GM18517 (cell line): Measurements from ENCODE around the gene UBASH3B.
"Not testable (repeated sequence)": the region's sequence is repeated elsewhere in the genome, so short reads cannot be mapped to it uniquely, and the experiment has no call there.

ENCODE experiments used
- ATAC-seq: cut with Tn5 transposase; IDR thresholded peaks from one replicate; pipeline ENCODE4 v1.9.1; 2021; ENCODE audit warnings: mild to moderate bottlenecking, moderate library complexity; ENCODE audit not compliant: unreplicated experiment

UBASH3B gene

GRCh38 chr11:122804796-122805195 lies 149.3 kb downstream of the UBASH3B start:
- ATAC-seq: no peak

- no peak for ATAC-seq
These were observed 152.4 kb downstream of the UBASH3B start for GRCh38 chr11:122807731-122808477.

GRCh38 chr11:122808478-122808869 lies 153.0 kb downstream of the UBASH3B start:
- ATAC-seq: peak; percentile 74

DNA sequence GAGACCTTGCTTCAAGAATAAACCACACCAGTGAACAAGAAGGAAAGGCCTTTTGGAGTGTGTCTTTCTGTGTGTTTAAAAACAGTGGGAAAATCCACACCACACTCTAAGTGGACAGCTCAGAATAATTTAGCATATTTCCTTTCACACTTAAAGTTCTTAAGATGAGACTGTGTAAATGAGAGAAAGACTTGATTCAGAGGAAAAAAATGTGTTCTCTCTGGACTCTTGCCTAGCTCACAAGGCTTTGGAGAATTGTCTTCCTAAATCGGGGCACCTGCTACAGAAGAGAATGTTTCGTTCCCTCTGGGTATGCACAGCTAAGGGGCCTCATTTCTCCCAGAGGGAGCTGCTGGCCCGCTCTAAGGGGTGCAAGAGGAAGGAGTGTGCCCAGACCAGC lies 154.3 kb downstream of the UBASH3B start:
- no peak for ATAC-seq

- no peak for ATAC-seq
These were observed 156.2 kb downstream of the UBASH3B start for GRCh38 chr11:122811721-122812120.

- ATAC-seq: no peak
These were observed 157.1 kb downstream of the UBASH3B start for GRCh38 chr11:122812638-122813037.

DNA sequence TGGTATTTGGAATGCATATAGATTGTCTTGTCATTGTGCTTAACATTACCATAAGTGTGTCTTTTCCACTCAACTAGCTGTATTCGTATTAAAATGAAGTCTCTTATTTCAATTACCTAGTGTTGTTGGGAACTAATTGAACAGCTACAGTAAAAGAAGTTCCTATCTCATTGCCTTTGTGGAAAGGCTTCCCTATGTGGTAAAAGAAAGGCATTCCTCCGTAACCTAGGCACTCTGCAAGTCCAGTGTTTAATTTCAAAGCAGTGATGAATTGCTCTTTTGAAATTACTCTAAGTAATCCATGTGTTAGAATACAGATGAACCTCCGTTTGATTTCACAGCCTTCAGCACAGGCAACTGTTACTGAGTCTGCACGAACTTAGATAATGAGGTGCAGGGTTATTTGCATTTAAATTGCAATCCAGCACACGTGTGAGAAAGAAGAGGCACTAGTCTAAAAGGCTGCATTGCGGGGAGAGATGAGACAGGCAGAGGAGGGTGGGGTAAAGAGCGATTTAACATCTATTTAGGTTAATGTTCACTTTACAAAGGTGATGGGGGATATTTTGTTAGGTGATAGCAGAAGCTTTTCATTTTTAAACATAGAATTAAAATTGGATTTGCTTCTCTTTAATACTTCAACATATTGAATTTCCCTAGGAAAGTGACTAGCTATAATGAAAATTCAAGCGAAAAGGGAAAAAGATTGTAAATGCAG lies 157.8 kb downstream of the UBASH3B start:
- no peak for ATAC-seq

GRCh38 chr11:122813894-122814270 lies 158.4 kb downstream of the UBASH3B start:
- no peak for ATAC-seq

DNA sequence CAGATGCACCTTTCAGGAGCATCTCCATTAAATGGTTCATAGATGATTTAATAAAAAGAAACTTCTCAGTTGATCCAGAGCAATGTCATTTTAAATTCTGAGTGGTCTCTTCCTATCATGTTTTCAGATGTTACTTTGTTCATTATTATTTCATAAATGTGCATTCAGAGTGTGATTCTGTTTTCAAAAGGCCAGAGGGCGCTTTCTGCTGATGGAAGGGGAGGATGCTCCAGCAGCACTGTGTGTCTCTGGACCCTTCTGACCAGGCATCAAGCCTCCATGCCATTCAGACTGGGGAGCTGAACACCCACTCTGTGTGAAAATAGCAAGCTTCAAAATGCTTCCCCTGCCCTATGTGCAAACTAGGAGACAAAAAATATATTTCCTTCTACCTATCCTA lies 158.9 kb downstream of the UBASH3B start:
- ATAC-seq: no peak

DNA sequence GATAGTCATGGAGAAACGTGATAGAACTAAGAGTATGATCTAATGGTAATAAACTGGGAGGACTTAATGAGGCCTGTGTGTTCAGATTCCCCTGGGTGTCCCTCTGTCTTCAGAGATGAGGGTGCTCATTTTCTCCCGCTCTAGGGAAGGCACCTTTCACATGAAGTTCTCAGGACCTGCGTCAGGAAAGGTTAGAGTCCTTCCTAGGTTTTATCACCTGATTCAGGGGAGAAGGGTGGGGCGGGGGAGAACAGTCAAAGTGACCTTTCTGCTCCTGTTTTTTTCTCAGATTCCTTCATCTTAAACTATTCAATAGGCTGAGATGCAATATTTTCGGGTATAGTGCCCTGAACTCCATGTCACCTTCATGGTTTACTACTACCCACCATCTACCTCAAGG lies 160.4 kb downstream of the UBASH3B start:
- no peak for ATAC-seq

DNA sequence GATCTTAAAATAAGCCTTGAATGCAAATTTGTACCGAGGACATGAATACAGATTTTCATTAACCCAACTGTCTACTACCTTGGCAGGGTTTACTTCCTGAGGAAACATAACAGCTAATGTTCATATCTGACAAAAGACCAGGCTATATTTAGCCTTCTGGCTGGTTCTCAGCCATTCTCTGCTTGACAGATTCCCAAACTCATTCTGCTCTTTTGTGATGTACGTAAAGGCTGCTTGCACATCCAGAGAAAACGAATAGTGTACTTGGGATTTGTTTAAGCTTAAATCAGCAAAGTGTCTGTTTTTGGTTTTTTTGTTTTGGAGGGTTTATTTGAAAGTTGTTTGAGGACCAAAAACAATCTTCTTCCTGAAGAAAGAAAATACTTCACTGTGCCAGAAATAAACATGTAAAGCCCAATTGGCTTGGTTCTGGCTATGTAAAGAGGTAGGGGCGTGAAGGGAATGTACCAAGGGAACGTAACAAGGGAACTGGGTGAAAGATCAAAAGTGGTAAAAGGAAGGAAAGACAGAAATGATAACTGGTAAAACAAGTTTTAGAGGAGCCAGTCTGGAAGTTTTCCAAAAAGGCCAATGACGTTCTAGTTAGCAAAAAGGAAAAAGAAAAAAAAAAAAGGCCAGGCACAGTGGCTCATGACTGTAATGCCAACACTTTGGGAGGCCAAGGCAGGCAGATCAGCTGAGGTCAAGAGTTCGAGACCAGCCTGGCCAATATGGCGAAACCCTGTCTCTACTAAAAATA lies 161.4 kb downstream of the UBASH3B start:
- ATAC-seq: no peak

DNA sequence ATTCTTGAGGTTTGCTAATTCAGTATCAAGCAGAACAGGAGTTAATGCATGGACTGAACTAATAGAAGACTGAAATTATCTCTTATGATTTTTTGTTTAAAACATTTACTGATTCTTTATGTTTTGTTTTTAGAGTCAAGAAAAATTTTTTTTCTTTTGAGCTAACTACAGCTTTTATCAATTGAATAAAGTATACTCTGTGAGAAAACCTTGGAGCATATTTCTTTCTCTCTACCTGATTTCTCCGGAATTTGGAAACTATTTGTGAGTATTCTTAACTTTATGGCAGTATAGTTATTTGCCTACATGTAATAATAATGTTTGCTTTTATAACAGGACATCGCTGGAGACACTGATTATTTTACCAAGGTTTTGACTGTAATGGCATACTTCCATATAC lies 164.6 kb downstream of the UBASH3B start:
- no peak for ATAC-seq

- no peak for ATAC-seq
These were observed 165.6 kb downstream of the UBASH3B start for GRCh38 chr11:122821169-122821568.

GRCh38 chr11:122822241-122822640 lies 166.7 kb downstream of the UBASH3B start:
- ATAC-seq: no peak

DNA sequence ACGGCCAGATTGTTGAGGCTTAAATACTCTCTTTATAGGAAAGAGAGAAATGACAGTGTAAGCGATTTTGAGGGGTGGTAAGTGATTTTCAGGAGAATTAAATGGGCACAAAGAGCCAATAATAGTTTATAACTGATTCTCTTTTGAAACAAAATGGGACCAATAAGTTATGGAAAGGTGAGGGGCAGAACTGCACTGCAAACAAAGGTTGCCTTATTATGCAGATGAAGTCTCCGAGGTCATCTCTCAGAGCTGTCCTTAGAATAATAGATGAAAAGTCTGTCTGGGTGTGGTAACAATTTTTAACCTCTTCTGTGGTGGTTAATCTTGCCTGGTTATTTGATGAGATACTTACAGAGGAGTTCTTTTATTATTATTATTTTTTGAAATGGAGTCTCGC lies 168.0 kb downstream of the UBASH3B start:
- no peak for ATAC-seq

DNA sequence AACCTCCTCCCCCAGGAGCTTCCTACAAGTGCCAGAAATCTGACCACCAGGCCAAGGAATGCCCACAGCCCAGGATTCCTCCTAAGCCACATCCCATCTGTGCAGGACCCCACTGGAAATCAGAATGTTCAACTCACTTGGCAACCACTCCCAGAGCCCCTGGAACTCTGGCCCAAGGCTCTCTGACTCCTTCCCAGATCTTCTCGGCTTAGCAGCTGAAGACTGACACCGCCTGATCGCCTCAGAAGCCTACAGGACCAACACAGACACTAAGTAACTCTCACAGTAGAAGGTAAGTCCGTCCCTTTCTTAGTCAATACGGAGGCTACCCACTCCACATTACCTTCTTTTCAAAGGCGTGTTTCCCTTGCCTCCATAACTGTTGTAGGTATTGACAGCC lies 173.8 kb downstream of the UBASH3B start:
- ATAC-seq: not testable (repeated sequence)

DNA sequence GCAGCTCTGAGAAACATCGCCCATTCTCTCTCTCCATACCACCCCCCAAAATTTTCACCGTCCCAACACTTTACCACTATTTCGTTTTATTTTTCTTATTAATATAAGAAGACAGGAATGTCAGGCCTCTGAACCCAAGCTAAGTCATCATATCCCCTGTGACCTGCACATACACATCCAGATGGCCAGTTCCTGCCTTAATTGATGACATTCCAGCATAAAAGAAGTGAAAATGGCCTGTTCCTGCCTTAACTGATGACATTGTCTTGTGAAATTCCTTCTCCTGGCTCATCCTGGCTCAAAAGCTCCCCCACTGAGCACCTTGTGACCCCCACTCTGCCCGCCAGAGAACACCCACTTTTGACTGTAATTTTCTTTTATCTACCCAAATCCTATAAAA lies 176.8 kb downstream of the UBASH3B start:
- not testable (repeated sequence) for ATAC-seq

GRCh38 chr11:122832721-122833470 lies 177.4 kb downstream of the UBASH3B start:
- ATAC-seq: no peak

DNA sequence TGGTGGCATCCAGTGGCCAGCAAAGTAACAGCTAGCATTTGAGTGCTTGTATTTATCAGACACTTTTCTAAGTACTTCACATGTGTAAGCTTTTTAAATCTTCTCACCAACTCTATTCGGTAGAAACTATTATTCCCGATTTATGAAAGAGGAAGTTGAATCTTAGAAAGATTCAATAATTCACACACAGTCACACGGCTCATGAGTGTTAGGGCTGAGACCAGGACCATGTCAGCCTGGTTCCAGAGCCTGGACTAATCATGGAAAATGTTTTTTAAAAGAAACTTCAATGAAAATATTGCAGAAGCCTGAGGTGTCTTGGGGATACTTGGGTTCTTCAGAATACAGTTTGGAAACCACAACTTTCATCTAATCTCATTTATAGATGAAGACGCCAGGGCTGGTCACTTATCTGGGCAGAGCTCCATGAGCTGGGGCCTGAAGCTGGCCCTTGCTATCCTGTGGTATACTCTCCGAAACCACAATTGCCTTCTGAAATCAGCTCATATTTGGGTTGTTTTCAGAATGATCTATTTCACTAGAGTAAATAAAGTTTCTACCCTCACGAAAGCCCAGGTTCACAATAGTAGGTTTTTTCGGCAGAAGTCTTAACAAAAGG lies 178.4 kb downstream of the UBASH3B start:
- no peak for ATAC-seq

DNA sequence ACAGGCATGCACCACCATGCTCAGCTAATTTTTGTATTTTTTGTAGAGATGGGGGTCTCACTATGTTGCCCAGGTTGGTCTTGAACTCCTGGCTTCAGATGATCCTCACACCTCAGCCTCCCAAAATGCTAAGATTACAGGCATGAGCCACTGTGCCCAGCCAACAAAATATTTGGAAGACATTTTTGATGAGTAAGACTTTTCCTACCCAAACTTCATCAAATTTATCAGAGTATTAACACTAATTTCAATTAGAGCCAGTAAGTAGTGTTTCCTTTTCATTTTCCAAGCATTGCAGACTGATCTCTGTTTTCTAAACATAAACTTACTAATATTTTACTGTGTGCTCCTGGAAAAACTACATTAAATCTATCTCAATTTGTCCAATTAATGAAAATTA lies 181.4 kb downstream of the UBASH3B start:
- no peak for ATAC-seq
